Endothelial cell of umbilical vein (primary cell): Measurements from ENCODE around the gene COTL1. TPM values are rescaled to one million over a fixed set of nuclear protein-coding genes. Genes with fewer than 3 reads are reported as not detected.

ENCODE experiments used
- BruUV-seq: library from RNA; stranded (reverse); fragments of 400-500 nt; replicated peaks from 2 replicates; lab custom pipeline; 2021; lab: Mats Ljungman, UMichigan
- CTCF ChIA-PET: fragments of 300-600, 350-600 bp; sonication (Branson Sonifier 250); formaldehyde crosslinking; loops from one replicate; lab custom pipeline; 2021; ENCODE audit warnings: antibody characterized with exemption, inconsistent platforms; lab: Charles Lee
- POLR2A ChIA-PET: fragments of 300-600, 350-600 bp; sonication (Branson Sonifier 250); formaldehyde crosslinking; loops from one replicate; lab custom pipeline; 2021; ENCODE audit warnings: antibody characterized with exemption, inconsistent platforms; lab: Charles Lee
- DNase-seq: peaks from one replicate; pipeline ENCODE4 v3.0.0-alpha.2; 2011; ENCODE audit warnings: low read depth, low spot score
- FAIRE-seq: peaks from 2 replicates; lab custom pipeline; 2011; peaks lifted over from hg19 to GRCh38; lab: Jason Lieb, UNC
- H2AFZ ChIP-seq: 2 replicates; pipeline ENCODE4 v1.6.0; 2012; ENCODE audit warnings: low read depth, low read length, control low read depth, inconsistent platforms
- H3K27ac ChIP-seq: 2 replicates; pipeline ENCODE4 v1.5.1; 2011; ENCODE audit warnings: low read depth, mild to moderate bottlenecking, control low read depth, low read length, moderate library complexity; ENCODE audit not compliant: insufficient read depth
- H3K27me3 ChIP-seq, 2 experiments: 2 replicates each; pipeline versions ENCODE4 v1.6.0 to v1.6.1; 2011; ENCODE audit warnings: low read length in 2 of 2, mixed read lengths in 1 of 2; ENCODE audit not compliant: control insufficient read depth in 2 of 2, insufficient read depth in 2 of 2
- H3K36me3 ChIP-seq, 2 experiments: 2 replicates in 1 of 2; 3 replicates in 1 of 2; pipeline ENCODE4 v1.5.1; 2011; ENCODE audit warnings: low read length in 2 of 2, mild to moderate bottlenecking in 1 of 2, moderate library complexity in 1 of 2; ENCODE audit not compliant: control insufficient read depth in 2 of 2, insufficient read depth in 2 of 2; ENCODE audit errors: extremely low read depth in 1 of 2
- H3K4me1 ChIP-seq: 3 replicates; pipeline ENCODE4 v1.5.1; 2011; ENCODE audit warnings: mild to moderate bottlenecking, low read length; ENCODE audit not compliant: control insufficient read depth, insufficient read depth; ENCODE audit errors: extremely low read depth
- H3K4me2 ChIP-seq: 2 replicates; pipeline ENCODE4 v1.6.1; 2011; ENCODE audit warnings: low read length, control low read depth, mixed read lengths; ENCODE audit not compliant: insufficient read depth
- H3K4me3 ChIP-seq, 3 experiments: fragments of 200-600 bp in 1 of 3; sonication (generic), shearing (Covaris generic) in 1 of 3; replicated peaks in 1 of 3; 2 replicates each; pipeline ENCODE4 v1.5.1; 2011 to 2016; ENCODE audit warnings: control low read depth in 3 of 3, low read length in 3 of 3, mild to moderate bottlenecking in 2 of 3, inconsistent platforms in 1 of 3, low read depth in 1 of 3, moderate library complexity in 1 of 3; ENCODE audit not compliant: insufficient read depth in 1 of 3
- H3K79me2 ChIP-seq: 2 replicates; pipeline ENCODE4 v1.6.0; 2012; ENCODE audit warnings: low read length, inconsistent platforms; ENCODE audit not compliant: control insufficient read depth, insufficient read depth
- H3K9ac ChIP-seq: replicated peaks from 2 replicates; pipeline ENCODE3; 2011; ENCODE audit warnings: low read length, control low read depth; ENCODE audit not compliant: insufficient read depth; ENCODE audit errors: extremely low read depth
- H3K9me1 ChIP-seq: replicated peaks from 3 replicates; pipeline ENCODE4 v1.6.0; 2011; ENCODE audit warnings: mild to moderate bottlenecking, low read length; ENCODE audit not compliant: control insufficient read depth, insufficient read depth; ENCODE audit errors: extremely low read depth
- H3K9me3 ChIP-seq: replicated peaks from 2 replicates; pipeline ENCODE4 v1.5.1; 2012; ENCODE audit warnings: low read length, inconsistent platforms; ENCODE audit not compliant: control insufficient read depth, insufficient read depth
- H4K20me1 ChIP-seq: replicated peaks from 2 replicates; pipeline ENCODE3; 2011; ENCODE audit warnings: mild to moderate bottlenecking, low read length; ENCODE audit not compliant: control insufficient read depth, insufficient read depth; ENCODE audit errors: extremely low read depth
- CTCF ChIP-seq, 2 donors: IDR thresholded peaks; 1 replicate in 1 of 2; 2 replicates in 1 of 2; pipeline ENCODE4 v1.5.1; 2011; ENCODE audit warnings: low read length in 2 of 2, mild to moderate bottlenecking in 2 of 2, moderate library complexity in 2 of 2, control low read depth in 1 of 2, inconsistent platforms in 1 of 2, low read depth in 1 of 2; ENCODE audit not compliant: insufficient read depth in 1 of 2; ENCODE audit errors: extremely low read depth in 1 of 2
- EZH2 ChIP-seq: IDR thresholded peaks from 2 replicates; pipeline ENCODE4 v1.6.1; 2012; ENCODE audit warnings: borderline replicate concordance, low read depth, mild to moderate bottlenecking, moderate library complexity, low read length, inconsistent platforms; ENCODE audit not compliant: severe bottlenecking
- FOS ChIP-seq: IDR thresholded peaks from 2 replicates; pipeline ENCODE4 v1.6.1; 2011; ENCODE audit warnings: mild to moderate bottlenecking, low read length, moderate library complexity, borderline replicate concordance; ENCODE audit not compliant: insufficient read depth
- GATA2 ChIP-seq: IDR thresholded peaks from 2 replicates; pipeline ENCODE4 v1.7.0; 2011; ENCODE audit warnings: low read depth, mild to moderate bottlenecking, moderate library complexity, mixed read lengths, low read length; ENCODE audit not compliant: insufficient read length, insufficient read depth
- JUN ChIP-seq: IDR thresholded peaks from 2 replicates; pipeline ENCODE4 v1.6.1; 2011; ENCODE audit warnings: borderline replicate concordance, low read depth; ENCODE audit not compliant: insufficient read length, insufficient read depth
- MAX ChIP-seq: IDR thresholded peaks from 2 replicates; pipeline ENCODE4 v1.6.1; 2011; ENCODE audit not compliant: insufficient read depth, insufficient read length
- MYC ChIP-seq: IDR thresholded peaks from one replicate; pipeline ENCODE4 v1.6.1; 2011; ENCODE audit warnings: mild to moderate bottlenecking, low read depth, low read length
- POLR2A ChIP-seq: IDR thresholded peaks from 2 replicates; pipeline ENCODE4 v1.6.1; 2012; ENCODE audit warnings: low read depth, mild to moderate bottlenecking, control low read depth, low read length
- POLR2AphosphoS5 ChIP-seq: IDR thresholded peaks from 2 replicates; pipeline ENCODE4 v1.6.1; 2012; ENCODE audit warnings: low read depth, mild to moderate bottlenecking, control low read depth, low read length, moderate library complexity; ENCODE audit not compliant: insufficient read depth
- dilution Hi-C: fragments of 300-500 bp; cut with MboI; formaldehyde crosslinking; loops from one replicate; pipeline ENCODE4 v1.15.0; 2019; ENCODE audit warnings: low sequenced_read_pairs; ENCODE audit not compliant: extremely low pct_ligation_motif_present
- intact Hi-C: fragments of 100-400 bp; cut with micrococcal nuclease; formaldehyde crosslinking; loops from one replicate; pipeline ENCODE4 v1.10.0; 2022
- polyA plus RNA-seq, 4 experiments: library from polyadenylated mRNA; depleted of rRNA in 3 of 4; stranded (reverse) in 3 of 4; unstranded in 1 of 4; fragments of >200 nt; gene quantifications; 2 replicates each; pipeline versions ENCODE4 v1.2.1 to v1.2.3, GENCODE V29; 2011 to 2012; ENCODE audit warnings: missing spikeins in 1 of 4
- total RNA-seq: library from RNA; stranded (reverse); gene quantifications from 2 replicates; pipeline ENCODE4 v1.2.3, GENCODE V29; 2021

COTL1 gene
- total and polyA plus RNA-seq, 2 donors (not counting 3 experiments of a cell fraction or from before 2014, with no cell fraction given), result 90.0 to 200 TPM

- Histone ChIP-seq H4K20me1 (no peaks in the 10 kb centered on the region), H3K27me3 (no peaks in the 10 kb centered on the region), H3K9ac (no peak overlapping the region), H3K4me1 (no peaks in the 10 kb centered on the region), H3K27ac (no peak overlapping the region), H3K36me3 (peaks cover 0 to 6% of the 10 kb centered on the region in 2 experiments), H3K4me2 (no peak overlapping the region), H3K79me2 (peaks cover 24% of the 10 kb centered on the region), H3K4me3 (no peak overlapping the region), H2AFZ (no peak overlapping the region), H3K9me1 (no peaks in the 10 kb centered on the region), H3K9me3 (no peaks in the 10 kb centered on the region)
- FAIRE-seq (no peak), DNase-seq (no peak)
- dilution Hi-C loops (no loop called here), intact Hi-C loops (no loop called here)
- ChIA-PET CTCF (no interaction called here), POLR2A (no interaction called here)
- no TSS peak for BruUV-seq
- TF ChIP-seq CTCF (IDR thresholded peaks at IDR 0.05; ENCODE audit: extremely low read depth in 1 of 2, insufficient read depth in 1 of 2, low read depth in 1 of 2, low read length in 2 of 2), result no peak
Measured at GRCh38 chr16:84588991-84589390, 28.9 kb downstream of the COTL1 start.

- H3K27me3 ChIP-seq, result no peaks in the 10 kb centered on the region
- no peak for DNase-seq
Measured at GRCh38 chr16:84585886-84586285, 32.0 kb downstream of the COTL1 start.

More at GRCh38 chr16:84585886-84586285, 32.0 kb downstream of the COTL1 start:
- no peak overlapping the region for H2AFZ ChIP-seq
- no TSS peak for BruUV-seq
- dilution Hi-C loops, result no loop called here
- intact Hi-C loops, result no loop called here
- no peak overlapping the region for H3K4me3 ChIP-seq
- ChIA-PET POLR2A (interaction anchor here (0.6 kb wide), 1 partner anchor 15 kb away, joined by 8 read pairs; no protein-coding TSS in a partner anchor), CTCF (interaction anchor here (0.5 to 1.3 kb wide), 2 partner anchors 14 to 86 kb away, joined by 3 to 4 read pairs; no protein-coding TSS in a partner anchor)
- H3K36me3 ChIP-seq, result peaks cover 0 to 11% of the 10 kb centered on the region in 2 experiments
- no peak overlapping the region for H3K9ac ChIP-seq
- peak; percentile 62 for FAIRE-seq
- H3K4me2 ChIP-seq, result no peak overlapping the region
- H4K20me1 ChIP-seq, result no peaks in the 10 kb centered on the region
- peaks cover 10% of the 10 kb centered on the region for H3K79me2 ChIP-seq
- no peaks in the 10 kb centered on the region for H3K9me1 ChIP-seq
- no peak overlapping the region for H3K27ac ChIP-seq
- H3K4me1 ChIP-seq, result no peaks in the 10 kb centered on the region
- H3K9me3 ChIP-seq, result no peaks in the 10 kb centered on the region
- TF ChIP-seq GATA2 (no peak), CTCF (IDR thresholded peaks at IDR 0.05; ENCODE audit: extremely low read depth in 1 of 2, insufficient read depth in 1 of 2, low read depth in 1 of 2, low read length in 2 of 2) (no peak), FOS (no peak), JUN (no peak), POLR2AphosphoS5 (no peak), MYC (no peak), EZH2 (no peak), POLR2A (no peak), MAX (no peak)
